Urinary bladder (tissue), 4 donors: ENCODE measurements around the gene ANGPTL4. TPM values are rescaled to one million over a fixed set of nuclear protein-coding genes. Genes with fewer than 3 reads are reported as not detected.
"Not testable (repeated sequence)": the region's sequence is repeated elsewhere in the genome, so short reads cannot be mapped to it uniquely, and the experiment has no call there.

Experiments
- DNase-seq: peaks from one replicate; pipeline ENCODE4 v3.0.0-alpha.2; 2015; ENCODE audit errors: extremely low spot score
- H3K27ac ChIP-seq: one replicate; pipeline ENCODE4 v1.5.1; 2013; ENCODE audit warnings: low read depth, mild to moderate bottlenecking, moderate library complexity
- H3K36me3 ChIP-seq: one replicate; pipeline ENCODE4 v1.6.1; 2013; ENCODE audit warnings: mild to moderate bottlenecking, moderate library complexity; ENCODE audit not compliant: insufficient read depth
- H3K4me1 ChIP-seq: one replicate; pipeline ENCODE4 v1.6.1; 2013; ENCODE audit warnings: mild to moderate bottlenecking, moderate library complexity; ENCODE audit not compliant: insufficient read depth
- H3K4me3 ChIP-seq: one replicate; pipeline ENCODE4 v1.5.1; 2013; ENCODE audit warnings: low read depth, low read length
- WGBS: extraction: QIAGEN DNeasy Blood & Tissue Kit; methylation state at CpG from one replicate; pipeline ENCODE4 v1.1.7; 2013; 5-methylcytosine and 5-hydroxymethylcytosine counted together
- polyA plus RNA-seq: library from polyadenylated mRNA; stranded (reverse); fragments of 200-250 nt; gene quantifications from one replicate; pipeline ENCODE4 v1.2.3, GENCODE V29; 2013
- total RNA-seq: library from RNA; depleted of rRNA; stranded (reverse); fragments of >200 nt; gene quantifications from one replicate; pipeline ENCODE4 v1.2.3, GENCODE V29; 2014
- donor health status: healthy with polysubstance abuse.
- donor health status: healthy.

Gene ANGPTL4, protein sequence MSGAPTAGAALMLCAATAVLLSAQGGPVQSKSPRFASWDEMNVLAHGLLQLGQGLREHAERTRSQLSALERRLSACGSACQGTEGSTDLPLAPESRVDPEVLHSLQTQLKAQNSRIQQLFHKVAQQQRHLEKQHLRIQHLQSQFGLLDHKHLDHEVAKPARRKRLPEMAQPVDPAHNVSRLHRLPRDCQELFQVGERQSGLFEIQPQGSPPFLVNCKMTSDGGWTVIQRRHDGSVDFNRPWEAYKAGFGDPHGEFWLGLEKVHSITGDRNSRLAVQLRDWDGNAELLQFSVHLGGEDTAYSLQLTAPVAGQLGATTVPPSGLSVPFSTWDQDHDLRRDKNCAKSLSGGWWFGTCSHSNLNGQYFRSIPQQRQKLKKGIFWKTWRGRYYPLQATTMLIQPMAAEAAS
- total RNA-seq = 1.3 TPM
- 14.6 TPM for polyA plus RNA-seq

- no peak for DNase-seq
- Histone ChIP-seq H3K4me1 (peaks cover 4% of the 10 kb centered on the region), H3K36me3 (no peaks in the 10 kb centered on the region), H3K27ac (peak within 1 kb of the TSS; percentile 39), H3K4me3 (peak within 1 kb of the TSS; percentile 44)
- 1% methylated on average over 81 of the region's 81 CpGs for WGBS
These were observed at the start of gene ANGPTL4 for GRCh38 chr19:8363803-8364771. TSS of gene ANGPTL4 (plus strand) at chr19:8364155. CDS start at chr19:8364322, 167 bp downstream.

- H3K36me3 ChIP-seq, H3K27ac ChIP-seq, H3K4me3 ChIP-seq, DNase-seq, H3K4me1 ChIP-seq: not testable (repeated sequence)
- 86% methylated on average over 11 of the region's 11 CpGs for WGBS
These were observed 48.8 kb upstream of the ANGPTL4 start for GRCh38 chr19:8314981-8315640.

GRCh38 chr19:8316351-8317125, 47.4 kb upstream of the ANGPTL4 start:
- 85% methylated on average over 14 of the region's 14 CpGs for WGBS
- no peaks in the 10 kb centered on the region for H3K4me1 ChIP-seq
- no peaks in the 10 kb centered on the region for H3K36me3 ChIP-seq
- no peak overlapping the region for H3K4me3 ChIP-seq
- no peak for DNase-seq
- no peak overlapping the region for H3K27ac ChIP-seq

DNA sequence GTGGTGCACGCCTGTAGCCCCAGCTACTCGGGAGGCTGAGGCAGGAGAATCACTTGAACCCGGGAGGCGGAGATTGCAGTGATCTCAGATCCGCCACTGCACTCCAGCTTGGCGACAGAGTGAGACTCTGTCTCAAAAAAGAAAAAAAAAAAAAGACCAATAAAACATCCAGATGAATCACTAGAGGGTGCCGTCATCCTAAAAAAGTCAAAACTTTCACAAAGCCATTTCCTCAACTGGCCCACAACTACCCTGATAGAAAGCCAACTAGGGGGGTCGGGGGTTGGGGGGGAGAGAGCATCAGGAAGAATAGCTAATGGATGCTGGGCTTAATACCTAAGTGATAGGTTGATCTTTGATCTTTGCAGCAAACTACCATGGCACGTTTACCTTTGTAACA, 45.1 kb upstream of the ANGPTL4 start:
- DNase-seq, H3K36me3 ChIP-seq, H3K27ac ChIP-seq, H3K4me1 ChIP-seq, H3K4me3 ChIP-seq: not testable (repeated sequence)
- WGBS = 75% methylated on average over 9 of the region's 9 CpGs

GRCh38 chr19:8319807-8320520, 44.0 kb upstream of the ANGPTL4 start:
- Histone ChIP-seq H3K4me1 (no peaks in the 10 kb centered on the region), H3K36me3 (no peaks in the 10 kb centered on the region), H3K27ac (no peak overlapping the region)

DNA sequence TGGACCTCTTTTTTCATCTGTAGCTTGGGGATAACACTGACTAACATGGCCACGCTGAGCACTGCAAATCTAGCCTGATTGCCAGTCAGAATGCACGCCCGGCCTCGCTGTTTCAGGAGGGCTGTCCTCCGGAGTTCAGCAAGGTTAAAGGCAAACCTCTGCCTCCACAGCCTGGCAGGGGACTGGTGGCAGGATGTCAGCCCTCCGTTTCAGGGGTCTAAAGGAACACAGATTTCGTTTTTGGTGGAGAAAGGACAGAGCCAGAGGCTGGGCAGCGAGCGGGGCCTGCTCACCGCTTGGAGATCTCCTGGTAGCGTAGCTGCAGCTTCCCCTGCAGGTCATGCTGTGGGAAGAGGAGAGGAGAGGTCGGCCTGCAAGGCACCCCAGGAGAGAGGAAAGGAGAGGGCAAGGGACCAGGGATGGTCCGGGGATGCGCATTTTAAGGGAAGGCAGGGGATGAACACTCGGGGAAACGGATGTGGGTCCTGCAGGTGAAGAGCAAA, 43.3 kb upstream of the ANGPTL4 start:
- peak overlapping the region; percentile 78 for H3K4me3 ChIP-seq
- 2% methylated on average over 16 of the region's 16 CpGs for WGBS
- DNase-seq = no peak
- no peaks in the 10 kb centered on the region for H3K4me1 ChIP-seq
- peak overlapping the region; percentile 88 for H3K27ac ChIP-seq
- no peaks in the 10 kb centered on the region for H3K36me3 ChIP-seq

More at GRCh38 chr19:8319807-8320520, 44.0 kb upstream of the ANGPTL4 start:
- no peak overlapping the region for H3K4me3 ChIP-seq
- 86% methylated on average over 19 of the region's 19 CpGs for WGBS
- no peak for DNase-seq

GRCh38 chr19:8321067-8321985, 42.6 kb upstream of the ANGPTL4 start, which contains the start of the genes NDUFA7 and RPS28:
TSS of gene NDUFA7 (minus strand) at chr19:8321375. CDS start at chr19:8321358, 17 bp downstream.
TSS of gene RPS28 (plus strand) at chr19:8321496. CDS start at chr19:8321531, 35 bp downstream.
- Histone ChIP-seq H3K27ac (peak within 1 kb of the TSS; percentile 88), H3K36me3 (no peaks in the 10 kb centered on the region), H3K4me1 (no peaks in the 10 kb centered on the region), H3K4me3 (peak within 1 kb of the TSS; percentile 78)
- under 1% methylated on average over 72 of the region's 72 CpGs for WGBS
- peak; percentile 91 for DNase-seq

- no peak for DNase-seq
- Histone ChIP-seq H3K27ac (no peak overlapping the region), H3K4me1 (no peaks in the 10 kb centered on the region), H3K36me3 (no peaks in the 10 kb centered on the region), H3K4me3 (peak overlapping the region; percentile 78)
- 16% methylated on average over 30 of the region's 30 CpGs for WGBS
These were observed 41.8 kb upstream of the ANGPTL4 start for GRCh38 chr19:8321986-8322637.

DNA sequence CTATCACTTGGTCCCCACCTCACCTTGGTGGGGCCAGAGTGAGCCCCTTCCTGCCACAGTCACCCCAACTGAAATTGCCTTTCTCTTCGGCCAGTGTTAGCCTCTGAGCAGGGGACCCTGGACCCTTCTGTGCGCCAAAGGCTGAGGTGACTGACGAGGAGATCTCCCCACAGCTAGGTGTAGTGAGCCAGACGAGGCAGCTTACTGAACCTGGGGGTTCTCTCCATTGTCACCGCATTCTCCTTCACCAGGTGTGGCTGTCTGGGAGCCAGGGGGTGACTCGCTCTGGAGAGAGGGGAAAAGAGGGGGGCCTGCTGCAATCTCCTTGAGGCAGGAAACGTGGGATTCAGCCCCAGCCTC, 41.3 kb upstream of the ANGPTL4 start:
- Histone ChIP-seq H3K27ac (no peak overlapping the region), H3K4me1 (no peaks in the 10 kb centered on the region), H3K4me3 (peak overlapping the region; percentile 78), H3K36me3 (no peaks in the 10 kb centered on the region)
- 64% methylated on average over 7 of the region's 7 CpGs for WGBS
- DNase-seq = no peak

- no peaks in the 10 kb centered on the region for H3K36me3 ChIP-seq
- H3K4me1 ChIP-seq = no peaks in the 10 kb centered on the region
- 77% methylated on average over 1 of the region's 1 CpG for WGBS
- no peak overlapping the region for H3K27ac ChIP-seq
- H3K4me3 ChIP-seq = no peak overlapping the region
- no peak for DNase-seq
These were observed 40.2 kb upstream of the ANGPTL4 start for GRCh38 chr19:8323781-8324185.
